HepG2 (cell line): ENCODE results near the gene ABCA8. TPM values are rescaled to one million over a fixed set of nuclear protein-coding genes. Genes with fewer than 3 reads are reported as not detected.
A peak's percentile ranks its signal among the peaks of the same experiment; 100 is the strongest.

Source experiments
- CBX1 ChIP-seq: IDR thresholded peaks from one replicate; pipeline ENCODE4 v1.6.1; 2016; ENCODE audit warnings: antibody characterized with exemption, low read depth
- CREM ChIP-seq, 2 experiments: sonication (generic) in 1 of 2; formaldehyde crosslinking in 1 of 2; IDR thresholded peaks; 2 replicates each; pipeline versions ENCODE4 v1.4.0 to v1.6.1; 2016 to 2020; ENCODE audit warnings: antibody characterized with exemption in 1 of 2, mild to moderate bottlenecking in 1 of 2, missing genetic modification reagents in 1 of 2
- FOXK1 ChIP-seq: sonication (generic); formaldehyde crosslinking; IDR thresholded peaks from 2 replicates; pipeline ENCODE4 v1.4.0; 2020; ENCODE audit warnings: low read depth, missing genetic modification reagents, borderline replicate concordance
- HDAC1 ChIP-seq: sonication (generic); formaldehyde crosslinking; IDR thresholded peaks from 2 replicates; pipeline ENCODE4 v1.5.1; 2020; ENCODE audit warnings: mild to moderate bottlenecking, missing genetic modification reagents
- HHEX ChIP-seq: IDR thresholded peaks from 2 replicates; pipeline ENCODE4 v1.6.1; 2016; ENCODE audit warnings: control low read depth
- JUNB ChIP-seq: sonication (generic); formaldehyde crosslinking; IDR thresholded peaks from 2 replicates; pipeline ENCODE4 v1.8.0; 2022; ENCODE audit warnings: missing genetic modification reagents, mild to moderate bottlenecking, borderline replicate concordance
- KLF15 ChIP-seq: sonication (generic); formaldehyde crosslinking; IDR thresholded peaks from 2 replicates; pipeline ENCODE4 v1.8.1; 2023; ENCODE audit warnings: borderline replicate concordance, mild to moderate bottlenecking, inconsistent platforms, missing genetic modification reagents, mixed read lengths
- NR3C1 ChIP-seq: sonication (generic); formaldehyde crosslinking; IDR thresholded peaks from 2 replicates; pipeline ENCODE4 v1.4.0; 2020; ENCODE audit warnings: missing genetic modification reagents
- RAD21 ChIP-seq: fragments of 450-650 bp; formaldehyde crosslinking; IDR thresholded peaks from 2 replicates; pipeline ENCODE4 v1.5.0; 2020; ENCODE audit warnings: mild to moderate bottlenecking
- SP5 ChIP-seq: IDR thresholded peaks from 2 replicates; pipeline ENCODE4 v1.6.1; 2016; ENCODE audit warnings: low read depth, borderline replicate concordance
- TBP ChIP-seq: sonication (generic); formaldehyde crosslinking; IDR thresholded peaks from 2 replicates; pipeline ENCODE4 v1.5.0; 2020; ENCODE audit warnings: missing genetic modification reagents
- TBX3 ChIP-seq: fragments of 450-650 bp; IDR thresholded peaks from 2 replicates; pipeline ENCODE4 v1.6.1; 2017; ENCODE audit warnings: antibody characterized with exemption, mild to moderate bottlenecking, inconsistent platforms, borderline replicate concordance
- ZBTB21 ChIP-seq: sonication (generic); formaldehyde crosslinking; IDR thresholded peaks from 2 replicates; pipeline ENCODE4 v1.4.0; 2020; ENCODE audit warnings: missing genetic modification reagents
- ZNF292 ChIP-seq: sonication (generic); formaldehyde crosslinking; IDR thresholded peaks from 2 replicates; pipeline ENCODE4 v1.8.1; 2022; ENCODE audit warnings: mild to moderate bottlenecking, low read depth, missing genetic modification reagents, borderline replicate concordance
- ZNF317 ChIP-seq: sonication (generic); formaldehyde crosslinking; IDR thresholded peaks from 2 replicates; pipeline ENCODE4 v1.5.0; 2020; ENCODE audit warnings: mild to moderate bottlenecking, missing genetic modification reagents
- ZNF878 ChIP-seq: sonication (generic); formaldehyde crosslinking; IDR thresholded peaks from 2 replicates; pipeline ENCODE4 v1.8.1; 2023; ENCODE audit warnings: mild to moderate bottlenecking, missing genetic modification reagents, moderate library complexity
- ZSCAN22 ChIP-seq: sonication (generic); formaldehyde crosslinking; IDR thresholded peaks from 2 replicates; pipeline ENCODE4 v1.4.0; 2020; ENCODE audit warnings: mild to moderate bottlenecking, missing genetic modification reagents
- polyA plus RNA-seq, 8 experiments: library from polyadenylated mRNA; depleted of rRNA in 3 of 8; stranded (reverse) in 7 of 8; unstranded in 1 of 8; fragments of >200 nt; fragmentation: Illumina TruSeq in 4 of 8; extraction: Trizol in 4 of 8; gene quantifications; 2 replicates each; pipeline versions ENCODE4 v1.2.1 to v1.2.3, GENCODE V29; 2011 to 2016; ENCODE audit warnings: low read depth in 4 of 8, missing spikeins in 1 of 8, mixed read lengths in 1 of 8; ENCODE audit not compliant: insufficient read depth in 1 of 8
- total RNA-seq, 5 experiments: library from RNA; depleted of rRNA; stranded (reverse); fragments of >200 nt; fragmentation: Illumina TruSeq; extraction: Trizol; gene quantifications; 2 replicates each; pipeline ENCODE4 v1.2.3, GENCODE V29; 2016; ENCODE audit warnings: low read depth in 1 of 5

ABCA8 gene
- total and polyA plus RNA-seq, 2 of the 13 experiments (the other 11 are each of a cell fraction or from before 2014, with no cell fraction given), result 0.05 to 0.18 TPM

- TF ChIP-seq FOXK1, result peak; percentile 82; the same call in 1 of the 2 replicates
- TF ChIP-seq TBX3, result peak; percentile 84
- TF ChIP-seq RAD21 (CRISPR knock-in tag), result no peak
- no peak for TF ChIP-seq NR3C1 (CRISPR knock-in tag)
- peak; percentile 46; the same call in 1 of the 2 replicates for TF ChIP-seq HHEX (CRISPR knock-in tag)
- TF ChIP-seq CREM (IDR thresholded peaks at IDR 0.05), result peak; percentile 80
- no peak for TF ChIP-seq CREM (CRISPR knock-in tag; IDR thresholded peaks at IDR 0.05)
- no peak for TF ChIP-seq CBX1
- no peak for TF ChIP-seq ZSCAN22 (CRISPR knock-in tag)
- TF ChIP-seq ZNF878, result peak; percentile 57; the same call in 1 of the 2 replicates
- no peak for TF ChIP-seq KLF15
- TF ChIP-seq JUNB (CRISPR knock-in tag), result peak; percentile 95
- TF ChIP-seq ZNF317 (CRISPR knock-in tag), result no peak
- 0 out of 2 replicates have a peak, but pooled peaks have one; percentile 19 for TF ChIP-seq ZBTB21 (CRISPR knock-in tag)
- peak; percentile 64; the same call in 1 of the 2 replicates for TF ChIP-seq SP5 (CRISPR knock-in tag)
- no peak for TF ChIP-seq TBP (CRISPR knock-in tag)
- TF ChIP-seq ZNF292 (CRISPR knock-in tag), result peak; percentile 51; the same call in 1 of the 2 replicates
- TF ChIP-seq HDAC1 (CRISPR knock-in tag), result 0 out of 2 replicates have a peak, but pooled peaks have one; percentile 33
- TF ChIP-seq, all 625 proteins: peak for 174
Observed at GRCh38 chr17:68821860-68822696, 133.1 kb downstream of the ABCA8 start (continued).
